D721Med (cell line): ENCODE results near the gene ZNF224.
"Not testable (repeated sequence)": the region's sequence is repeated elsewhere in the genome, so short reads cannot be mapped to it uniquely, and the experiment has no call there.

Source experiments
- DNase-seq: peaks from one replicate; pipeline ENCODE4 v3.0.0; 2011; ENCODE audit warnings: low spot score; ENCODE audit not compliant: insufficient read length
- FAIRE-seq: peaks from 2 replicates; lab custom pipeline; 2011; peaks lifted over from hg19 to GRCh38; lab: Jason Lieb, UNC
- CTCF ChIP-seq: IDR thresholded peaks from 2 replicates; pipeline ENCODE4 v1.5.1; 2012; ENCODE audit warnings: mild to moderate bottlenecking, control low read depth; ENCODE audit not compliant: insufficient read depth; ENCODE audit errors: missing control alignments

ZNF224 gene

GRCh38 chr19:44107751-44108150 is 13.6 kb downstream of the ZNF224 start:
- no peak for DNase-seq
- no peak for TF ChIP-seq CTCF
- FAIRE-seq = no peak

GRCh38 chr19:44109458-44109857 is 15.3 kb downstream of the ZNF224 start:
- FAIRE-seq = no peak
- no peak for DNase-seq
- no peak for TF ChIP-seq CTCF

GRCh38 chr19:44111910-44112463 is 17.8 kb downstream of the ZNF224 start:
- DNase-seq (no peak), FAIRE-seq (no peak)
- TF ChIP-seq CTCF = no peak

- no peak for TF ChIP-seq CTCF
- DNase-seq (no peak), FAIRE-seq (no peak)
Observed at GRCh38 chr19:44112802-44113137, 18.6 kb downstream of the ZNF224 start.

- FAIRE-seq (peak; percentile 80), DNase-seq (peak; percentile 64)
- TF ChIP-seq CTCF = no peak
Observed at GRCh38 chr19:44113138-44113783, 19.1 kb downstream of the ZNF224 start, which contains the start of gene ZNF225. Gene ZNF225, plus strand, starts transcription at chr19:44113399. Its CDS starts 2,429 bp downstream, at chr19:44115828.

- DNase-seq = no peak
- no peak for FAIRE-seq
- no peak for TF ChIP-seq CTCF
Observed at GRCh38 chr19:44113784-44114390, 19.7 kb downstream of the ZNF224 start.

- DNase-seq, FAIRE-seq: not testable (repeated sequence)
Observed at GRCh38 chr19:44121162-44121561, 27.0 kb downstream of the ZNF224 start.
